Neural progenitor cell (in vitro differentiated cells): ENCODE measurements around the gene DOCK10. TPM values are rescaled to one million over a fixed set of nuclear protein-coding genes. Genes with fewer than 3 reads are reported as not detected.

ENCODE experiments used
- DNase-seq: peaks from one replicate; pipeline ENCODE4 v3.0.0-alpha.2; 2016; ENCODE audit warnings: low spot score
- H2AFZ ChIP-seq: fragments of 200-600 bp; sonication (generic); replicated peaks from 2 replicates; pipeline ENCODE4 v1.6.1; 2016; ENCODE audit warnings: antibody characterized with exemption
- H3F3A ChIP-seq: fragments of 200-600 bp; sonication (generic); 2 replicates; pipeline ENCODE4 v1.6.1; 2016; ENCODE audit warnings: antibody characterized with exemption, low read depth
- H3K27ac ChIP-seq: fragments of 200-600 bp; sonication (generic); 2 replicates; pipeline ENCODE4 v1.5.1; 2016; ENCODE audit warnings: mild to moderate bottlenecking
- H3K27me3 ChIP-seq: fragments of 200-600 bp; sonication (generic); 2 replicates; pipeline ENCODE4 v1.6.1; 2016; ENCODE audit warnings: mild to moderate bottlenecking, moderate library complexity
- H3K36me3 ChIP-seq: fragments of 200-600 bp; sonication (generic); 2 replicates; pipeline ENCODE4 v1.5.1; 2016
- H3K4me1 ChIP-seq: fragments of 200-600 bp; sonication (generic); 2 replicates; pipeline ENCODE4 v1.6.1; 2016; ENCODE audit warnings: mixed run types
- H3K4me2 ChIP-seq: fragments of 200-600 bp; sonication (generic); 2 replicates; pipeline ENCODE4 v1.6.1; 2016
- H3K4me3 ChIP-seq: fragments of 200-600 bp; sonication (generic); 2 replicates; pipeline ENCODE4 v1.5.1; 2016
- H3K79me2 ChIP-seq: fragments of 200-600 bp; sonication (generic); 2 replicates; pipeline ENCODE4 v1.6.1; 2016; ENCODE audit warnings: low read depth
- H3K9ac ChIP-seq: fragments of 200-600 bp; sonication (generic); 2 replicates; pipeline ENCODE4 v1.6.1; 2016
- H3K9me3 ChIP-seq: fragments of 200-600 bp; sonication (generic); 2 replicates; pipeline ENCODE4 v1.5.1; 2016; ENCODE audit warnings: low read depth
- H4K20me1 ChIP-seq: fragments of 200-600 bp; sonication (generic); 2 replicates; pipeline ENCODE4 v1.6.1; 2016; ENCODE audit warnings: low read depth
- H3K27ac Mint-ChIP-seq: 3 replicates; pipeline ENCODE4 v1.8.0; 2021; ENCODE audit warnings: mixed read lengths
- H3K27me3 Mint-ChIP-seq: 2 replicates; pipeline ENCODE4 v1.8.0; 2022; ENCODE audit warnings: low read depth, mild to moderate bottlenecking, inconsistent platforms, moderate library complexity, mixed read lengths; ENCODE audit not compliant: insufficient read depth
- H3K36me3 Mint-ChIP-seq: 3 replicates; pipeline ENCODE4 v1.8.0; 2021; ENCODE audit warnings: mixed read lengths
- H3K4me1 Mint-ChIP-seq: 3 replicates; pipeline ENCODE4 v1.8.0; 2021; ENCODE audit warnings: mixed read lengths
- H3K4me3 Mint-ChIP-seq: 3 replicates; pipeline ENCODE4 v1.8.0; 2021; ENCODE audit warnings: mild to moderate bottlenecking, moderate library complexity, mixed read lengths
- H3K9me3 Mint-ChIP-seq: 3 replicates; pipeline ENCODE4 v1.8.0; 2020; ENCODE audit warnings: mixed read lengths
- EZH2 ChIP-seq: fragments of 200-600 bp; sonication (generic); IDR thresholded peaks from 2 replicates; pipeline ENCODE4 v1.6.1; 2017; ENCODE audit warnings: antibody characterized with exemption, mild to moderate bottlenecking, moderate library complexity
- EZH2phosphoT487 ChIP-seq: fragments of 200-600 bp; sonication (generic); IDR thresholded peaks from 2 replicates; pipeline ENCODE4 v1.6.1; 2017; ENCODE audit warnings: antibody characterized with exemption
- total RNA-seq: library from RNA; depleted of rRNA; stranded (reverse); fragments of >200 nt; gene quantifications from 2 replicates; pipeline ENCODE4 v1.2.3, GENCODE V29; 2015; ENCODE audit warnings: low replicate concordance
- TF ChIP-seq, protein P1 (sequence below): fragments of 200-600 bp; sonication (generic); IDR thresholded peaks from 2 replicates; pipeline ENCODE4 v1.5.1; 2017; ENCODE audit warnings: antibody characterized with exemption, mild to moderate bottlenecking

DOCK10 gene
- total RNA-seq, 1 donor from 2014 or later = 1.1 TPM

- Histone ChIP-seq H3K4me1 (peaks cover 51% of the 10 kb centered on the region), H3K9ac (no peak overlapping the region), H3K79me2 (no peaks in the 10 kb centered on the region), H3K9me3 (no peaks in the 10 kb centered on the region), H3K27me3 (no peaks in the 10 kb centered on the region), H3K4me2 (peak overlapping the region; percentile 14), H3K27ac (peak overlapping the region; percentile 14), H3K4me3 (no peak overlapping the region), H2AFZ (no peak overlapping the region), H4K20me1 (no peaks in the 10 kb centered on the region), H3K36me3 (no peaks in the 10 kb centered on the region), H3F3A (peaks cover 29% of the 10 kb centered on the region)
- H3K36me3 Mint-ChIP-seq = peaks cover 4% of the 10 kb centered on the region
- TF ChIP-seq, protein P1, sequence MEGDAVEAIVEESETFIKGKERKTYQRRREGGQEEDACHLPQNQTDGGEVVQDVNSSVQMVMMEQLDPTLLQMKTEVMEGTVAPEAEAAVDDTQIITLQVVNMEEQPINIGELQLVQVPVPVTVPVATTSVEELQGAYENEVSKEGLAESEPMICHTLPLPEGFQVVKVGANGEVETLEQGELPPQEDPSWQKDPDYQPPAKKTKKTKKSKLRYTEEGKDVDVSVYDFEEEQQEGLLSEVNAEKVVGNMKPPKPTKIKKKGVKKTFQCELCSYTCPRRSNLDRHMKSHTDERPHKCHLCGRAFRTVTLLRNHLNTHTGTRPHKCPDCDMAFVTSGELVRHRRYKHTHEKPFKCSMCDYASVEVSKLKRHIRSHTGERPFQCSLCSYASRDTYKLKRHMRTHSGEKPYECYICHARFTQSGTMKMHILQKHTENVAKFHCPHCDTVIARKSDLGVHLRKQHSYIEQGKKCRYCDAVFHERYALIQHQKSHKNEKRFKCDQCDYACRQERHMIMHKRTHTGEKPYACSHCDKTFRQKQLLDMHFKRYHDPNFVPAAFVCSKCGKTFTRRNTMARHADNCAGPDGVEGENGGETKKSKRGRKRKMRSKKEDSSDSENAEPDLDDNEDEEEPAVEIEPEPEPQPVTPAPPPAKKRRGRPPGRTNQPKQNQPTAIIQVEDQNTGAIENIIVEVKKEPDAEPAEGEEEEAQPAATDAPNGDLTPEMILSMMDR = no peak
- no peak for TF ChIP-seq EZH2
- TF ChIP-seq EZH2phosphoT487 = no peak
- H3K4me3 Mint-ChIP-seq = no peak overlapping the region
- H3K27me3 Mint-ChIP-seq = no peaks in the 10 kb centered on the region
- peak; percentile 8 for DNase-seq
- H3K27ac Mint-ChIP-seq = peak overlapping the region; percentile 78
- H3K4me1 Mint-ChIP-seq = peaks cover 34% of the 10 kb centered on the region
- no peaks in the 10 kb centered on the region for H3K9me3 Mint-ChIP-seq
Measured at GRCh38 chr2:224934526-224935188, 107.6 kb downstream of the DOCK10 start.

DNA sequence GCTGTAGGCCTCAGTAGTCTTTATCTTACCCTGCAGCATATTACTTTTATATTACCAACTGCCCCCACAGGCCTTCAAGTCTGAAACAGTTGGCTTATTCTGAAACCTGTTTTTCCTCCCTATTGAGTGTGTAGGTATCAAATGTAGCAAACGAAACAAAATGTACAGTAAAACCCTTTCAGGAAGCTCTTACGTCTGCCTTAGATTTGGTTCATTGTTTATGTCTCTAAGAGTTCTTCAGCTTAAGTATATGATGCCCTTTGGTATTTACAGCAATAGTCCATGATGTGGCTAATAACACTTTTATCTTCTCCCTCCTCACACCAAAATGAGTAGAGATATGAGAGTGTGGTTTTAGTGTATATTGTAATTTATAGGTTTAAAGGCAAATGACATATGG, 108.8 kb downstream of the DOCK10 start:
- H3K4me3 Mint-ChIP-seq = no peak overlapping the region
- H3K27ac Mint-ChIP-seq = no peak overlapping the region
- H3K27ac ChIP-seq = no peak overlapping the region
- TF ChIP-seq, protein P1 = no peak
- TF ChIP-seq EZH2phosphoT487 = no peak
- TF ChIP-seq EZH2 = no peak
- no peaks in the 10 kb centered on the region for H3K9me3 ChIP-seq
- no peaks in the 10 kb centered on the region for H3K79me2 ChIP-seq
- no peak overlapping the region for H3K4me2 ChIP-seq
- H3F3A ChIP-seq = peaks cover 21% of the 10 kb centered on the region
- H3K4me3 ChIP-seq = no peak overlapping the region
- peaks cover 38% of the 10 kb centered on the region for H3K4me1 ChIP-seq
- H3K4me1 Mint-ChIP-seq = peaks cover 24% of the 10 kb centered on the region
- no peak overlapping the region for H3K9ac ChIP-seq
- H3K36me3 Mint-ChIP-seq = peaks cover 8% of the 10 kb centered on the region
- no peaks in the 10 kb centered on the region for H3K27me3 ChIP-seq
- H3K27me3 Mint-ChIP-seq = no peaks in the 10 kb centered on the region
- no peaks in the 10 kb centered on the region for H3K36me3 ChIP-seq
- no peak for DNase-seq
- no peak overlapping the region for H2AFZ ChIP-seq
- no peaks in the 10 kb centered on the region for H4K20me1 ChIP-seq
- H3K9me3 Mint-ChIP-seq = no peaks in the 10 kb centered on the region

GRCh38 chr2:224932522-224932921, 109.7 kb downstream of the DOCK10 start:
- Histone ChIP-seq H4K20me1 (no peaks in the 10 kb centered on the region), H3K36me3 (no peaks in the 10 kb centered on the region), H3K9me3 (no peaks in the 10 kb centered on the region), H3K27ac (no peak overlapping the region), H3K4me2 (no peak overlapping the region), H3K9ac (no peak overlapping the region), H2AFZ (no peak overlapping the region), H3K79me2 (no peaks in the 10 kb centered on the region), H3K4me3 (no peak overlapping the region), H3K27me3 (no peaks in the 10 kb centered on the region), H3K4me1 (peaks cover 29% of the 10 kb centered on the region), H3F3A (peaks cover 12% of the 10 kb centered on the region)
- H3K9me3 Mint-ChIP-seq = no peaks in the 10 kb centered on the region
- H3K36me3 Mint-ChIP-seq = peaks cover 8% of the 10 kb centered on the region
- no peaks in the 10 kb centered on the region for H3K27me3 Mint-ChIP-seq
- H3K27ac Mint-ChIP-seq = no peak overlapping the region
- peaks cover 15% of the 10 kb centered on the region for H3K4me1 Mint-ChIP-seq
- TF ChIP-seq EZH2 = no peak
- TF ChIP-seq, protein P1 = no peak
- TF ChIP-seq EZH2phosphoT487 = no peak
- DNase-seq = no peak
- H3K4me3 Mint-ChIP-seq = no peak overlapping the region
